Keratinocyte (primary cell): ENCODE data around the gene ARID3A. TPM values are rescaled to one million over a fixed set of nuclear protein-coding genes. Genes with fewer than 3 reads are reported as not detected.

Experiments used
- DNase-seq: peaks from one replicate; pipeline ENCODE4 v3.0.0-alpha.2; 2011; ENCODE audit warnings: low read depth, missing footprints, low spot score
- FAIRE-seq: peaks from 2 replicates; lab custom pipeline; 2011; peaks lifted over from hg19 to GRCh38; lab: Jason Lieb, UNC
- H2AFZ ChIP-seq: 2 replicates; pipeline ENCODE4 v1.6.0; 2012; ENCODE audit warnings: low read length, control low read depth, inconsistent platforms; ENCODE audit not compliant: control insufficient read depth
- H3K27ac ChIP-seq: 2 replicates; pipeline ENCODE4 v1.5.1; 2011; ENCODE audit warnings: low read length; ENCODE audit not compliant: control insufficient read depth, insufficient read depth
- H3K27me3 ChIP-seq: 3 replicates; pipeline ENCODE4 v1.6.0; 2011; ENCODE audit warnings: low read length; ENCODE audit not compliant: control insufficient read depth, insufficient read depth; ENCODE audit errors: extremely low read depth
- H3K36me3 ChIP-seq, 2 experiments: 2 replicates in 1 of 2; 3 replicates in 1 of 2; pipeline ENCODE4 v1.5.1; 2011; ENCODE audit warnings: low read length in 2 of 2, mild to moderate bottlenecking in 1 of 2; ENCODE audit not compliant: control insufficient read depth in 2 of 2, insufficient read depth in 2 of 2; ENCODE audit errors: extremely low read depth in 1 of 2
- H3K4me1 ChIP-seq: 3 replicates; pipeline ENCODE4 v1.5.1; 2011; ENCODE audit warnings: low read length; ENCODE audit not compliant: control insufficient read depth, insufficient read depth; ENCODE audit errors: extremely low read depth
- H3K4me2 ChIP-seq: 3 replicates; pipeline ENCODE4 v1.6.0; 2011; ENCODE audit warnings: low read depth, low read length; ENCODE audit not compliant: control insufficient read depth, insufficient read depth; ENCODE audit errors: extremely low read depth
- H3K4me3 ChIP-seq, 3 experiments: fragments of 200-600 bp in 1 of 3; sonication (generic) in 1 of 3; 2 replicates in 2 of 3; 3 replicates in 1 of 3; pipeline ENCODE4 v1.5.1; 2011 to 2016; ENCODE audit warnings: low read length in 3 of 3, mild to moderate bottlenecking in 3 of 3, control low read depth in 2 of 3, inconsistent platforms in 1 of 3, low read depth in 1 of 3, mixed read lengths in 1 of 3, mixed run types in 1 of 3, moderate library complexity in 1 of 3; ENCODE audit not compliant: control insufficient read depth in 2 of 3, insufficient read depth in 2 of 3; ENCODE audit errors: extremely low read depth in 1 of 3
- H3K79me2 ChIP-seq: 2 replicates; pipeline ENCODE4 v1.6.0; 2012; ENCODE audit warnings: low read length; ENCODE audit not compliant: control insufficient read depth, insufficient read depth
- H3K9ac ChIP-seq: 3 replicates; pipeline ENCODE4 v1.6.0; 2011; ENCODE audit warnings: low read length; ENCODE audit not compliant: control insufficient read depth, insufficient read depth; ENCODE audit errors: extremely low read depth
- H3K9me1 ChIP-seq: 3 replicates; pipeline ENCODE4 v1.6.0; 2011; ENCODE audit warnings: low read length; ENCODE audit not compliant: control insufficient read depth, insufficient read depth; ENCODE audit errors: extremely low read depth
- H3K9me3 ChIP-seq: 2 replicates; pipeline ENCODE4 v1.5.1; 2012; ENCODE audit warnings: low read depth, low read length; ENCODE audit not compliant: control insufficient read depth
- H4K20me1 ChIP-seq: 3 replicates; pipeline ENCODE4 v1.6.0; 2011; ENCODE audit warnings: low read length; ENCODE audit not compliant: control insufficient read depth, insufficient read depth; ENCODE audit errors: extremely low read depth
- CTCF ChIP-seq, 3 experiments: IDR thresholded peaks in 1 of 3; conservative IDR thresholded peaks in 1 of 3; optimal IDR thresholded peaks in 1 of 3; 2 replicates in 2 of 3; 3 replicates in 1 of 3; pipeline versions ENCODE3 to v1.5.1; 2011; ENCODE audit warnings: low read length in 3 of 3, mild to moderate bottlenecking in 3 of 3, moderate library complexity in 2 of 3, control low read depth in 1 of 3, inconsistent platforms in 1 of 3; ENCODE audit not compliant: insufficient read depth in 2 of 3; ENCODE audit errors: extremely low read depth in 1 of 3
- EZH2 ChIP-seq: IDR thresholded peaks from one replicate; pipeline ENCODE4 v1.6.1; 2012; ENCODE audit warnings: inconsistent platforms, mild to moderate bottlenecking, low read length, moderate library complexity
- dilution Hi-C: fragments of 300-500 bp; cut with MboI; formaldehyde crosslinking; loops from one replicate; pipeline ENCODE4 v1.7.0; 2020; ENCODE audit warnings: low sequenced_read_pairs; ENCODE audit not compliant: extremely low pct_ligation_motif_present
- polyA plus RNA-seq, 5 experiments: library from polyadenylated mRNA; depleted of rRNA in 3 of 5; stranded (reverse) in 3 of 5; stranded (forward) in 1 of 5; unstranded in 1 of 5; fragments of >200 nt; gene quantifications; 1 replicate in 1 of 5; 2 replicates in 3 of 5; 3 replicates in 1 of 5; pipeline versions ENCODE4 v1.2.1 to v1.2.3, GENCODE V29; 2011 to 2012; ENCODE audit warnings: missing spikeins in 2 of 5, low read depth in 1 of 5, low replicate concordance in 1 of 5

Gene ARID3A
- polyA plus RNA-seq, 1 donor (not counting 4 experiments of a cell fraction or from before 2014, with no cell fraction given), result 2.6 TPM

- Histone ChIP-seq H3K79me2 (peaks cover 2% of the 10 kb centered on the region), H3K4me2 (no peak overlapping the region), H2AFZ (no peak overlapping the region), H3K9me1 (no peaks in the 10 kb centered on the region), H3K4me3 (no peak overlapping the region), H3K27ac (no peak overlapping the region), H3K36me3 (no peaks in the 10 kb centered on the region), H4K20me1 (no peaks in the 10 kb centered on the region), H3K27me3 (peaks cover 7% of the 10 kb centered on the region), H3K4me1 (peaks cover 8% of the 10 kb centered on the region), H3K9ac (no peak overlapping the region), H3K9me3 (no peaks in the 10 kb centered on the region)
- dilution Hi-C loops, result no loop called here
- DNase-seq, result no peak
- TF ChIP-seq CTCF (optimal IDR thresholded peaks at IDR 0.05 in 1 of 3, IDR thresholded peaks at IDR 0.05 in 1 of 3, conservative IDR thresholded peaks at IDR 0.05 in 1 of 3; ENCODE audit: extremely low read depth in 1 of 3, insufficient read depth in 2 of 3, low read length in 3 of 3) (no peak), EZH2 (no peak)
- no peak for FAIRE-seq
Observed at GRCh38 chr19:979318-979741, 53.5 kb downstream of the ARID3A start.

GRCh38 chr19:980133-980998, 54.5 kb downstream of the ARID3A start:
- Histone ChIP-seq H3K36me3 (no peaks in the 10 kb centered on the region), H4K20me1 (no peaks in the 10 kb centered on the region), H3K9ac (no peak overlapping the region), H3K9me3 (no peaks in the 10 kb centered on the region), H3K79me2 (peaks cover 10% of the 10 kb centered on the region), H3K4me2 (no peak overlapping the region), H2AFZ (no peak overlapping the region), H3K27me3 (peaks cover 7% of the 10 kb centered on the region), H3K27ac (no peak overlapping the region), H3K4me3 (no peak overlapping the region), H3K9me1 (no peaks in the 10 kb centered on the region), H3K4me1 (peaks cover 14% of the 10 kb centered on the region)
- dilution Hi-C loops, result no loop called here
- DNase-seq (no peak), FAIRE-seq (no peak)
- TF ChIP-seq CTCF (optimal IDR thresholded peaks at IDR 0.05 in 1 of 3, IDR thresholded peaks at IDR 0.05 in 1 of 3, conservative IDR thresholded peaks at IDR 0.05 in 1 of 3; ENCODE audit: extremely low read depth in 1 of 3, insufficient read depth in 2 of 3, low read length in 3 of 3) (no peak), EZH2 (no peak)
